CD4-positive, alpha-beta T cell treated with Interleukin-6 at 100 ng/mL for 8 hours (primary cell): ENCODE results near the gene ASCC3.
"Not testable (repeated sequence)": the region's sequence is repeated elsewhere in the genome, so short reads cannot be mapped to it uniquely, and the experiment has no call there.

ENCODE experiments used
- DNase-seq: peaks from one replicate; pipeline ENCODE4 v3.0.0-alpha.2; 2020; ENCODE audit warnings: mixed read lengths, low spot score

Gene ASCC3

DNA sequence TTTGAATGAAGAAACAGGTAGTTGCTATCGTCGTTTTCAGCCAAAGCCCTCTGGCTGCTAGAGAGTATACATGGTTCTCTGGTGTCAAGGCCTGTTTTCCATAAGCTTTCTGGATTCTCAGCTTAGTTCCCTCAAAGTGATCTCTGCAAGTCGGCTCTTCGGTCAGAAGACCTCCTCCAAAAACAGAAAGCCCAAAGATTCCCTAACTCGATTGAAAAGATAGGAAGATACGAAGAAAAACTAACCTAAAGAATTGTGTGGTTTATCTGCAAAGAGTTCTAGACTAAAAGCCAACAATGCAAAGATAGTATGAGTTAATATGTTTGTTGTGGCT lies 545 bp upstream of the ASCC3 start:
- no peak for DNase-seq

DNA sequence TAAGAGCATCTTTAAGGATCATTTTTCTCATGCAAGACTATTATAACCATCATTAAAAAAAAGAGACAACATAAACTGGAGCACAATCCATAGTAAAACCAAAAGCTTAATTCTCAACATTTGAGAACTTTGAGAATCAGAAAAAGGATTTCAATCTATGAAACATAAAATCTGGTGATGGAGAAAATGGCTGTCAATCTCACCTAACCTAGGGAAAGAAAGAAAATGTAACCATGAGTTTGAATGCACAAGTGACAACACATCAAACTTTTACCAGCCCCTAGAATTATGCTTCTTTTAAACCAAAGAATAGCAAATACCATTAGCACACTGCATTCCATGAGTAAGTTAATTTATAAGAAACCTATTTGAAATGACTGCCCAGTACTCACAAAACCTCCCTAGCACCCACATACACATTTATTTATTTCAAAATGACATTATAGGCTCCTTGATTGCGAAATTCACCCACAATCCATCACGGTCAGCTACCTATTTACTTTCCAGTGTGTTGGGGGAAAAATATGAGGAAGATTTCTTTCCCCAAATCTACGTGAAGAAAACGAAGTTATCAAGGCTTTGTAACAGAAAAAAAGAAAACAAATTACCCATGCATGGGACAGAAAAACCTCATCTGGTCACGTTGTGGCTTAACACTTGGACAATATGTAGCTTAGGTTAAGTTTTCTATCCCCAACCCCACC lies 828 bp downstream of the ASCC3 start:
- DNase-seq, result no peak

DNA sequence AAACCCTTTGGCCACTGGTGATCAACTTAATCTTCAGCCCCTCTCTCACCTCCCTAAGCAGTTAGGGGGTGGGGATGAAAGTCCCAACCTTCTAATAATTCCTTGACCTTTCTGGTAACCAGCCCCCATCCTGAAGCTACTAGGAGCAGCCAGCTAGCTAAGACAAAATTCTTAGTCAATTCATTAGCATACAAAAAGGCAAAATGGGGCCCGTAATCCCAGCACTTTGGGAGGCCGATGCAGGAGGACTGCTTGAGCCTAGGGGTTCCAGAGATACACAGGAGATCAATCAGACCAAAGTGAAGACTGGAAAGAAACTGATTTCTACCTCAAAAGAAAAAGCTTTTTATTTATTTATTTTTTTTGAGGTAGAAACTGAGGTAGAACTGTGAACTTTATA lies 1.8 kb downstream of the ASCC3 start:
- no peak for DNase-seq

DNA sequence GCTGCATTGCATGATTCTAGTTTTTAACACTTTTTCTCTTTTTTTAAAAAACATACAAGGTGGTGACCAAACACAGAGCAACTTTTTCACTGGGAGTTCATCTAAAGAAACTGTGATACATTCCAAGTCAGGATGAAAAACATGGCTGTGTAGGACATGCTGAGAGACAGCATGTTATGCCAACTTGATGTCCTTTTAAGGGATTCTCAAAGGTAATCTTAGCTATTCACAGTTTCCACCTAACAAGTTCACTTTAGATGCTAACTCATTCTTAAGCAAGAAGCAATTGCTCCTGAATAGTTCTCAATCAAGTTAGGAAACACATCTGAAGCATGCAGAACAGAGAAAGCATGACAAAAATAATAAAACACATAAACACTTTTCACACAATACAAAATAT lies 3.3 kb downstream of the ASCC3 start:
- DNase-seq, result no peak

DNA sequence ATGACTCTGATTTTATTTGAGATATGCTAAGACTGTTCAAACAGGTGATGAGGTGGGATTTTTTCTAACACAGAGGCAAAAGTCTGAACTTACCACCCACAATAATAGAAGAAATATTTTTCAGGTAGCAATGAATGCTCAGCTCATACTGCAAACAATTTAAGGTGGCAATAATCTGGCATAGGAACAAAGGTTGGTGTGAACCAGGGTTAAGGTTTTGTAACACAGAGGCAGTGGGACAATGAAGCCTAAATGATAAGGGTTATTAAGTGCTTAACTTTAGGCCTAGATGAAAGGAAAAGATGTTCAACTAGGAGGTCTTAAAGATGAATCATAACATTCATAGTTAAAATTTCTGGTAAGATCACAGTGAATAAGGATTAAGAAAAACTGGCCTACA lies 4.9 kb downstream of the ASCC3 start:
- DNase-seq, result no peak

DNA sequence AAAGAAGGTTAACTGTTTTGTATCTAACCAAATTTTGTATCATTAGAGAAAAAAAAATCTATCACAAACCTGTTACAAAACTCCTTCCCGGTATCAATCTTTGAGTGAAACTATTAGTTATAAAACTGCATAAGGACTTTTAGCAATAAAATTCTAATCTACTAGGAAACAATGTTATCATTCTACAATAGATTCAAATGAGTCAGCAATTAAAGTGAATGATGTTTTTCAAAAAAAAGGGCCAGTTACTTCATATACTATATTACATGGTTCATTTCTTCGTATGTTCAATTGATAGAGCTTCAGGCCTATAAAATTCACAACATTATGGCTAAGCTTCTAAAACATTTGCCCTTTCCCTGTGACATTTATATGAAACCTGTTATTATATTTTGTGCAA lies 15.6 kb downstream of the ASCC3 start:
- DNase-seq, result no peak

DNA sequence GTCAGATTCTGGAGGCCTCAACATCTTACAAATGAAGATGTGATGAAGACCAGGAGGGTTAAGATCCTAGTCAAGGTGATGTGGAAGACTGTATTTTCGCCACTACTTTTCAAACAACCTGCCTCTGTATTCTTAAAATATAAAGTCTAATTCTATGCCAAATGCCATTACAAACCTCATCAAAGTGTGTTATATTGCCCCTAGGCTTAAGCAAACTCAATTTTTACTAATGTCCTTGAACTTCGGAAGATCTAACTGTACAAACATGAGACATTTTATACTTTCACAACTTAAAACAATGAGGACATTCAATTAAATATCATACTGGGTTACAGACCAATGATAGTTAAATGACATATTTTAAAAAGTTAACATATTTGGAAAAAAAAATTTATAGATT lies 19.1 kb downstream of the ASCC3 start:
- no peak for DNase-seq

DNA sequence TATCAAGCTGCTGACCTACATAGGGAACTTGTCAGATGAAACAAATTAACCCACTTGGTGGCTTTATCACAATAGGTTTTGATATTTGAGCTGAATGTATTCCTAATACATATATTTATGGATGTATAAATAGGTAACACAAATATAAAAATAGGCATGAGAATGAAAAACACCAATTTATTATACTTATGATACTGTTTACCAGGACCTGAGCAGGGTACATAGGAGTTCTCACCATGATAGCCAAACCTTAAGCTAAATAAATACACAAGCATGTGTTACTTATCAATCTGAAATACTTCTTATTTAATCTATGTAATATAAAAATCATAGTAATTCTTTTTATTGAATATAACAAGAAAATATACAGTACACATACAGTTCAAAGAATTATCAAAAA lies 25.0 kb downstream of the ASCC3 start:
- no peak for DNase-seq

DNA sequence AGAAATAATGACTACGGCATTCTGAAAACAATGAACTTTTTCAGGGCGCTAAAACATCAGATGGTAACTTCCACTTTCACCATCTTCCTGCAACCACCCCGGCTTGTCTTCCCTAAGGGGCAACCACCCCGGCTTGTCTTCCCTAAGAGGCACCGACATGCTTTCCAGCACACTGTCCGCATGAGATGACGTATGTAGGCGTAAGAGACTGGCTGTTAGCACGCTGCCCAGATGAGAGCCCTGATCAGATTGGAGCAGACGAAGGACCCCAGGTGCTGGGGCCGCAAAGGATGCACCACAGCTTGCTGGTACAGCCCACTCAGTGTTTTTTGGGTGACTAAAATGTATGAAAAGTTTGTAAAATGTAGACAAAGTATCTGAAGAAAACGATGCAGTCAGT lies 29.3 kb downstream of the ASCC3 start:
- DNase-seq, result no peak

DNA sequence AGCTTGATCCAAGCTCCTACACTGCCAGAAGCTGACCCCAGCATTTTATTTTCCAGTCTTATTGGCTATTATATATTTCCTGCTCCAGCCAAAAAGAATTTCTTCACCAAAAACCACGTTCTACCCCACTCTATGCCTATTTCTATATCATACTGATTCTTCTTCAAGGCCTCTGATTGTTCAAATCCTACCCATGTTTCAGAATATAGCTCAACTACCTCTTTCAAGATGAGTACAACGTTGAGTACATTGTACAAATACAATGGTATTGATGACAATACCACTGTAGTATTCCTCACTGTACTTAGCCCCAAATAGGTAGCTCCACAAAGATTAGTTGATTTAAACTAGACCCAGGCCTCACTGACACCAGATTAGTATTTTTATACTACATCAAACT lies 31.0 kb downstream of the ASCC3 start:
- DNase-seq, result no peak

DNA sequence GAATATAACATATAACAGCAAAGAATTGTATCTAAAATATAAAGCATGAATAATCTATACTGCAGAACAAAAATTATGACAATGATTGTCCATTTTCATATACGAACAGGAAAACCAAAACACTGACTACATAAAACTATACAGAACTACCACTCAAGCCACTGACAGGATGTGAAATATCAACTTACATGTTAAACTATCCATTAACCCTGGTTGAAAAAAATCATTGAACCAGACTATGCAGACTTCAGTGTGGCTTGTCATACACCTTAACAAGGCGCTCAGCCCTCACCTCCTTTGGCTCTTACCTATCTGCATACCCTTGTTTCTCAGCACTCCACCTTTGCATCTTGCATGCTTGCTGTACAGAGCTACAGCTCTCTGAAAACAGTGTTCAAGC lies 34.9 kb downstream of the ASCC3 start:
- DNase-seq, result no peak

DNA sequence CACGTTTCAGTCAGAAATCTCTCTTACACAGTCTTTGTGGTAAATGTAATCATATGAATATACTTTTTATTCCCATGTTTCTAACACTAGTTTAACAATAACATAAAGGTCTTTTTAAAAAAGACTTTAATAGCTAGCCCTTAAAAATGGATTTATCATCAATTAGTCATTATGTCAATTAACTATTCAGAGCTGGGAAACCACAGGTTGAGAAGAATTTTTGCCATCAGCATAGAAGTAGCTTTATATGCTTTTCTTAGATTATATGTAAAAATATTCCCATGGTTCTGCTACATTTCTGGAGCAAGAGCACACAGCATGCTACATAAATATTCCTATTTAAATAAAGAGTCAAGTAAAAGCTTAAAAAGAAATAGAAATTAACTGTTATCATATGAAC lies 35.5 kb downstream of the ASCC3 start:
- no peak for DNase-seq

DNA sequence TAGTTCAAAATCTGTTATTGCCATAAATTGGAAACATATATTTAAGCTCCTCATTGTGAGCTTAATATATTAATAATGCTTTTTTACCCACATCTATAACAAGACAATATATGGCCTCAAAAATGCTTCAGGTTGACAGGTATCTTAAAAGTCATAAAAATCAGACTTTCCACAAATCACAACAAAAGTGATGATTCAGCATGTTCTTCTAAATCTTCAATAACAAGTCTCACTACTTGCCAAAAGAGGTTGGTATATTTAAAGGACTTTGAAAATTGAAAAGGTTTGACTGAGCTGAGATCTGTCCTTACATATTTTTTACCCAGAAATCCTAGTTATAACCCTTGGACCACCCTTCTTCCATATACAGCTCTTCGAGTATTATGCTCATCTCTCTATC lies 41.7 kb downstream of the ASCC3 start:
- no peak for DNase-seq

DNA sequence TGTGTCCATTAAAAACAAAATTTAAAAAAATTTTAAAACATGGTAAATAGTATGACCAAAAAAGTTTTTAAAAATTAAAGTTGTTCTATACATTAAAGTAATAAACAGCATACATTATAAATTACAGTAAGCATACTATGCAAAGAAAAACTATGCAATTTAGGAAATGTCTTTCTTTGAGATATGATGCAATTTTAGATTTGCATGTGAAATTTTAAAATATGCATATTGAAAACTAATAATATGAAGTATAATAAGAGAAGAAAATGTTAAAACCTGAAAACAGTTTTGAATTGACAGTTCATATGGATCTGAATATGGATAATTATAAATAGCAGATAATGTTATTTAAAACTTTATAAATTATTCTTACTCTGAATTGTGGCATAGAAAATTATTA lies 43.1 kb downstream of the ASCC3 start:
- no peak for DNase-seq

DNA sequence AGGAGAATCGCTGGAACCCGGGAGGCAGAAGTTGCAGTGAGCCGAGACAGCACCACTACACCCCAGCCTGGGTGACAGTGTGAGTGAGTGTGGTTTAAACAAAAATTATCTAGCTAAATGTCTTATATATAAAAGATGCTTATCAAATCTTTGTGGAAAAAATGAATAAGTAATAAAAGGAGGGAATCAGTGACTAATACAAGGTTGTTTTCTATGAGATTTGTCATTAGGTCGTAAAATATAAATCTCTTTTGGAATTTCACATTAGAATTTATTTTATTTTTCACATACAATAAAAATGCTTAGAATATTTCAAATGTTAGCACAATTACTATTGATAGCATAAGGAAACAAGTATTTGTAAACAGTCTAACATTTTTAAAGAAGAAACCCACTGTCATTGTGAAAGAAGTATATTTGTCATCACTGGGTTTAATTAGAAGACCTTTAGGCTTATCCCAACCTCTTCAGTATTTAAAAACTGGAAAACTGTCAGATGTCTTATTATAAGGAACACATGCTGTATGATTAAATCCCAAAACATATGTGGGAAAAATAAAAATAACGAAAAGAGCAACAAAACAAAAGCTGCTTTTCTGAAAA lies 47.1 kb downstream of the ASCC3 start:
- no peak for DNase-seq

DNA sequence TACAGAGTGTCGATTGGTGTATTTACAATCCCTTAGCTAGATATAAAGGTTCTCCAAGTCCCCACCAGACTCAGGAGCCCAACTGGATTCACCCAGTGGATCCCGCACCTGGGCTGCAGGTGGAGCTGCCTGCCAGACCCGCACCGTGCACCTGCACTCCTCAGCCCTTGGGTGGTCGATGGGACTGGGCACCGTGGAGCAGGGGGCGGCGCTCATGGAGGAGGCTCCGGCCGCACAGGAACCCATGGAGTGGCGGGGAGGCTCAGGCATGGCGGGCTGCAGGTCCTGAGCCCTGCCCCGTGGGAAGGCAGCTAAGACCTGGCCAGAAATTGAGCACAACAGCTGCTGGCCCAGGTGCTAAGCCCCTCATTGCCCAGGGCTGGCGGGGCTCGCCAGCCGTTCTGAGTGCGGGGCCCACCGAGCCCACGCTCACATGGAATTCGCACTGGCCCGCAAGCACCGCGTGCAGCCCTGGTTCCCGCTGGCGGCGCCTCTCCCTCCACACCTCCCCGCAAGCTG lies 52.0 kb downstream of the ASCC3 start:
- not testable (repeated sequence) for DNase-seq

DNA sequence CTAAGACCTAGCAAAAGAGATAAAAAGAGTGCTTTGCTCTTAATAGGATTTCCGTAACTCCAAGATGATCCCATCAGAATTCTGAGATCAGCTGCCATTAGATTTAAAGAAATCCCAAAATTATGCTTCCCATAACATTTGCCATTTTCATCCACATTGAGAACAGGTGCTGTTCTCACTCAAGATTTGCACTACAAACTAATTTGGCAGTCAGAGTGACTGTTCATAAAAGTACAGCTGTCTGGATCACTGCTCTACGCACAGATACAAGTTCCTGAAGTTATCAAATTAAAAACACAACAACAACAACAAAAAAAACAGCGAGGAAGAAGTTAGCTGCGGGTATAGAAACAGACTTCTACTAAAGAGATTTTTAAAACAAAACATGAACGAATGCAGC lies 58.1 kb downstream of the ASCC3 start:
- DNase-seq, result no peak

DNA sequence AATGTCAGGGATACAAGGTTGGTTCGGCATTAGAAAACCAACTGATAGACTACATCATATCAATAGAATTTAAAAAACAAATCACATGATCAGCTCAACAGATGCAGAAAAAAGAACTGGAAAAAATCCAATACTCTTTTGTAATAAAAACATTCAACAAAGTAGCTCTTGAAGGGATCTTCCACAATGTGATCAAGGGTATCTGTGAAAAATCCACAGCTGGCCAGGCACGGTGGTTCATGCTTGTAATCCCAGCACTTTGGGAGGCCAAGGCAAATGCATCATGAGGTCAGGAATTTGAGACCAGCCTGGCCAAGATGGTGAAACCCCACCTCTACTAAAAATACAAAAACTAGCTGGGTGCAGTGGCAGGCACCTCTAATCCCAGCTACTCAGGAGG lies 63.1 kb downstream of the ASCC3 start:
- DNase-seq, result no peak

DNA sequence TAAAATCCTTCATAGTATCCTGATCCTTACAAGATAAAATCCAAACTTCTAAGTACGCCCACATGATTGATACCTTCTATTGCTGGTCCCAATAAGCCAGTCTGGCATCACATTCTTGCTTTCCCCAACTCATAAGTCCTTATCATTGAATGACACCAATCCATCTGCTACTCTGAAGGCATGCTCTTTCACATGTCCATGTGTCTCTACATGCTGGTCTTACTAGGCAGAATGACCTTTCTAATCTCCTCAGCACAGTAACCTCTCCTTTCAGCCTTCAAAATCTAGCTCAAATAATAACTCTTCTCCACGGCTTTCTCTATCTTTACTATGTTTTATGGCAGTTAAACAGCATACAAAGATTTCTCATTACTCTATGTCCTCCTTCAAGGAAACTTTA lies 71.1 kb downstream of the ASCC3 start:
- no peak for DNase-seq

DNA sequence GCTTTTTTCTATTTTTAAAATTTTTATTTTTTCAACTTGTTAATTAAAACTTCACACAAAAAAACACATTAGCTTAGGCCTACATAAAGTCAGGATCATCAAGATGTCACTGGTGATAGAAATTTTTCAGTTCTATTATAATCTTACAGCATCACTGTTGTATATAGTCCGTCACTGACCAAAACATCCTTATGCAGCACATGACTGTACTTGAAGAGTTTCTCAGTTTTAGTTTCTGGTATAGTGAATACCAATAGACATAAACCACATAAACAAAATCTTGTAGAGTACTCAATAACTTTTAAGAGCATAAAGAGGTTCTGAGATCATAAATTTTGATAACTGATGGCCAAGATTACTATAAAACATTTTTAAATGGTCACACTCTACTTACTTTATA lies 71.8 kb downstream of the ASCC3 start:
- no peak for DNase-seq

DNA sequence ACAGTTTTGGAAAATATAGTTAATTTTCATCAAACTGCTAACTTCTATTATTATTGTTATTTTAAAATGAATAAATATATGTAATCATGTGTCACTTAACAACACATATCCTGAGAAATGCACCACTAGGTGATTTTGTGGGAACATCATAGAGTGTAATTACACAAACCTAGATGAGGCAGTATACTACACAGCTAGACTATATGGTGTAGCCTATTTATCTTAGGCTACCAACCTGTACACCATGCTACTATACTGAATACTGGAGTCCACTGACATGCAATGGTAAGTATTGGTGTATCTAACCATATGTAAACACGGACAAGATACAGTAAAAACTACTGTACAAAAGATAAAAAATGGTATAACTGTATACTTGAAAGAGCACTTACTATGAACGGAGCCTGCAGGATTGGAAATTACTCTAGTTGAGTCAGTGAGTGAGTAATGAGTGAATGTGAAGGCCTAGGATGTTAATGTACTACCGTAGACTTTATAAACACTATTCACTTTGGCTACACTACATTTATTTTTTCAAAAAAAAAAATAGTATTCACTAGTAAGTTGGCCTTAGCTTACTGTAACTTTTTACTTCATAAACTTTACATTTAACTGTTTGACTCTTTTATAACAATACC lies 72.4 kb downstream of the ASCC3 start:
- DNase-seq, result no peak

DNA sequence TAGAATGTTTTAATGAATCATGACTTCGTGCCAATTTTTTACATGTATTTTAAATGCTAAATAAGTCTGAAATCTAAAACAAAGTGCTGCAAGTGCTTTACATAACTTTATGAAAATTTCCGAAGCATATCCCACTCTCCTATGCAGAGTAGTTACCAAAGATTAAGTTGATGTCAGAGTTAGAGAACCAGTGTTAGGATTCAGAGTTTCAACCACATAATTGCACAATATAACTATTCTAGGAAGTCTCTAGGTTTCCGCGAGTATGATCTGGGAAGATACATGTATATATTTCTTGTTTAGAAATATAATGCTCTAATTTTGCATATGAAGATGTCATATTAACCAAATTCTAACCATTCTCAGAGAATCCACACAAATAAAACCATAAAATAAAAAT lies 74.8 kb downstream of the ASCC3 start:
- DNase-seq, result no peak

DNA sequence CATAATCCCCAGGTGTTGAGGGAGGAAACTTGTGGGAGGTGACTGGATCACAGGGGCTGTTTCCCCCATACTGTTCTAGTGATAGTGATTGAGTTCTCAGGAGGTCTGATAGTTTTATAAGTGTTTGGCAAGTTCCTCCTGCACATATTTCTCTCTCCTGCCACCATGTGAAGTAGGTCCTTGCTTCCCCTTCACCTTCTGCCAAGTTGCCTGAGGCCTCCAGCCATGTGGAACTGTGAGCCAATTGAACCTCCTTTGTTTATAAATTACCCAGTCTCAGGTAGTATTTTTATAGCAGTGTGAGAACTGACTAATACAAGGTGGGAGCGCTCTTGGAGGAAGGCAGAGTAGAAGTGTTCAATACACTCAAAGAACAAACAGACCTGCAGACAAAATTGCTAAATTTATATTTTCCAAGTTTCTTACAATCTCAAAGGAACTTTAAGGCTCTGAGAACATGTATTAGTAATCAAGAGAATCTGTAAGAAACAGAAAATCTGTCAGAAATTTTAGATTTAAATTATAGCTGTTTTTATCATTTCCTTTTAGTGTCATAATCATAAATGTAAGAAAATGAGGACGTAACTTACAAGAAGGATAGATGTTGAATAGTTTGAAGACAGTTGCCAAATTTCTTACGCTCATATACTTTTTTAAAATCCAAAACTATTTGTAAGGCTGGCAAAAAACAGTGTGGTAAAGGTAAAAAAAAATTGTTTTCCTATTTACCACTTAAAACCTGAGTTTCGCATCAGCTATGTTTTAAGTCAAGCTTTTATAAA lies 77.7 kb downstream of the ASCC3 start:
- no peak for DNase-seq
